GM08714 (cell line): Measurements from ENCODE around the gene CENPA.

ENCODE experiments used
- H3K4me3 ChIP-seq: fragments of 200-500 bp; sonication (Bioruptor generic); 2 replicates; pipeline ENCODE4 v1.5.1; 2014; ENCODE audit warnings: mild to moderate bottlenecking, low read length, inconsistent platforms
- ZNF274 ChIP-seq: IDR thresholded peaks from 2 replicates; pipeline ENCODE4 v1.6.1; 2012; ENCODE audit warnings: mild to moderate bottlenecking, low read depth, low read length

The CENPA gene

DNA sequence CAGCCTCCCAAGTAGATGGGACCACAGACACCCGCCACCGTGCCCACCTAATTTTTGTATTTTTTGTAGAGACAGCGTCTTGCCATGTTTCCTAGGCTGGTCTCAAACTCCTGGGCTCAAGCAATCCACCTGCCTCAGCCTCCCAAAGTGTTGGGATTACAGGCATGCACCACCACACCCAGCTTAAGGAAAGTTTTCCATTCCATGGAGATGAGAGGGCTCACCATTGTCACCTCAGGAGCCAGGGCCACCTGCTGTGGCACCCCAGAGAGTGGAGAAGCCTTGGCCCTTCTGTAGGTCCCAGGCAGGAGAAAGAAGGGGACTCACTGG lies 17.1 kb upstream of the CENPA start:
- no peak overlapping the region for H3K4me3 ChIP-seq
- no peak for TF ChIP-seq ZNF274

DNA sequence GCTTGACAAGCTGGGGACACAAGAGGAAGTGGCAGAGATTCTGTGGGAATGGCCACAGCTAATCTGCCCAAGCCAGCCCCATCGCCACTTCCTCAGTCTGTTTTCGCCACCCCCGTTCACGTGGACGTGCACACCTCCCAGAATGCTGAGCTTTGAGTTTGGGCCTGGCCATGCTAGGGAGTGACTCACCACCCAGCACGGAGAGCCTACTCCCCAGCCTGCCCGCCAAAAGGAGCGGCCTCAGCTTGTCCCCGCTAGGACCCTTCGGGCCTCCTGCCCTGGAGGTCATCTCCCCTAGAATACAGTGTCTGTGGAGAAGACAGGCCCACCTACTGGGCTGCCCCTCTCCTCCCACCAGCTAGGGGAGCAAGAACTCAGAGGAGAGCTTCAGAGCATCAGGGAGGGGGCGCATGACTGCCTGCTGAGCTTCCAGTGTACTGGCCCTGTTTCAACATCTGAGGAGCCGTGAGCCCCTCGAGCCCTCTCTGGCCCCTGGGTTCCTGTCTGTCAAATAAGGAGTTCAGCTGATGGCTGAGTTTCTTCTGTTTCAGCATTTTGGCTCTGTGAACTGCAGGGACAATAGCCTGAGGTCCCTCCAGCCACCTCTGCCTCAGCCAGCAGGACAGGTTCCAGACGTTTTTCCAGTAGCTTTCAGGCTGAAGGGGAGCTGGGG lies 16.6 kb upstream of the CENPA start:
- H3K4me3 ChIP-seq: no peak overlapping the region
- TF ChIP-seq ZNF274: no peak

DNA sequence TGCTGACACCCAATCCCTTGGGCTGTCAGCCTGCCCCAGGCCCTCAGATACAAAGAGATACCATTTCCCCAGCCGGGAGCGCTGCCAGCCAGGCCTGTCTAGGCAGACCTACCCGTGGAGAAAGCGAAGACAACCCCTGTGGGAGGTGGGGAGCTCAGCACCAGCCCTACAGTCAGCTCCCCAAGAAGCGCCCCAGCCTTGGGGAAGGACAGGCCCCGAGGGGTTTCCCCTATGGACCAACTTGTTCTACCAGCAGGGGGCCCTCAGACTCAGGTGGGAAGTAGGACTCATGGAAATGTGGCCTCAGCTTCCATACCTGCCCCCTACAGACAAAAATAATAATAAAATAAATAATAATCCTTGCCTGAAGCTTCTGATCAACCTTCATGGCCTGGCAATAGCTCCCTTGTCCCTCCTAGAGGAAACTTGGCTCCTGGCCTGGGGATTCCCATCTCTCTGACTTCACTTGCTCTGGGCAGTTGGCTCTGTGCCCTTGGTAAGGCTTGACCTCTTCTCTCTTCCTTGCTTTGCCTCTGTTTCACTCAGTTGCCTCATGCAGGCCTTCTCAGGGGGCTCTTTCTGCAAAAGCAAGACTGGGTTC lies 14.8 kb upstream of the CENPA start:
- no peak for TF ChIP-seq ZNF274
- H3K4me3 ChIP-seq: no peak overlapping the region

DNA sequence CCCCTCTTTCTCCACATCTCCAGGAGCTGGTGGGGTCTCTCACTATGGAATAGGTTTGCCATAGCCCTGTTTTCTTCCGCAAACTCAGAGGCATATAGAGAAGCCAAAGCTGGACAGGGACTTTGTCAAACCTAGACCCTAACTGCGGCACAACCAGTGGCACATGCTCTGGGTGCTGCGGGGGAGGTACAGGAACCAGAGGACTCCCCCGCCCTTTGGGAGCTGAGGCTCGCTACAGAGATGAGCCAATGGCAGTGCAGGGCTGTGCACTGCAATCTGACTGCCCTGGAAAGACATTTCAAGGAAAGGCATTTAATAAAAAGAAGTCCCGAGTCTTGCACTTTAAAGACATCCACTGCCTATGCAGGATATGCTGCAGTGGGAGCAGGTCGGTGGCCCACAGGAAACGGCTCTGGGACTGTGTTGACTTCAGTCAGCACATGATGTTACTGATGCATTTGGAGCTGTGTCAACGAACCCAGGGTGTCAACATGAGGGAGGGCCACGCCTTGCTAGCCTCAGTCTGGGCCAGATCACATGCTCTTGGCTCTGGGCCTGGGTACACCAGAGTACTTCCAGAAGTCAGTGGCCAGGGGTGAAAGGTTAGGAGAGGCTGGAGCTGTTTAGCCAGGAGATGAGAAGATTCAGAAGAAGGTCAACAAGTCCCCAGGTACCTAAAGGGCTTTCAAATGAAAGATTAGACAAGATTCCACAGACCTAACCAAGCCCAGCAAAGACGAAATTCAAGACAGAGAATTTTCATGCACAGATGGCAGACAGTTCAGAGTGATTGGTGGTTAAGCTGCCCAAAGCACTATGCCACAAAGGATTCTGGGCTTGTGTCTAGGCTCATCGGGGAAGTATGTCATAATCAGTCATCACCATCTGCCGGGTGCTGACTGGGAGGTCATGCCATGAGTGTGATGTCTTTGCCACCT lies 13.5 kb upstream of the CENPA start:
- no peak overlapping the region for H3K4me3 ChIP-seq
- TF ChIP-seq ZNF274: no peak

DNA sequence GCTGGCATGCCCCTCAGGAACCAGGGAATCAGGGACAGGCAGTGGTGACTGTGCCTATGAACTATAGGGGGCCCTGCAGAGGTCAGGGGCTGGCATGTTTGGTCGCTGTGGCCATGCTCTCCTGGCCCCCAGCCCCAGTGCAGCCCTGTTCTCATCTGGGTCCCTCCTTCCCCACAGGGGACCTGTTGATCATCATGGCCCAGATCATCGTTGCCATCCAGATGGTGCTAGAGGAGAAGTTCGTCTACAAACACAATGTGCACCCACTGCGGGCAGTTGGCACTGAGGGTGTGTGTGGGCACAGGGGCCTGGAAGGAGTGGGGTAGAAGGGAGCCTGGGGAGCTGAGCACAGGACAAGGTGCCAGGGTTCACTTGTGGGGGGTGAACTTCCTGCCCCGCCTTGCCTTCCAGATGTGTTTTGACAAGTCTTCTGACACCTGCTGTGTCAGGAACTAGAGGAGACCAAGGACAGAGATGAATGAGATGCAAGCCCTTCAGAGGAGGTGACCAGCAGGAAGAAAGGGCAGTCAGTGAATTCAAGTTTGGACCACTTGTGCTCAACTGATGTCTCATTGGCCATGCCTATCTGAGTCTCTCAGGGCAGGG lies 9.6 kb upstream of the CENPA start:
- no peak for TF ChIP-seq ZNF274
- H3K4me3 ChIP-seq: no peak overlapping the region

DNA sequence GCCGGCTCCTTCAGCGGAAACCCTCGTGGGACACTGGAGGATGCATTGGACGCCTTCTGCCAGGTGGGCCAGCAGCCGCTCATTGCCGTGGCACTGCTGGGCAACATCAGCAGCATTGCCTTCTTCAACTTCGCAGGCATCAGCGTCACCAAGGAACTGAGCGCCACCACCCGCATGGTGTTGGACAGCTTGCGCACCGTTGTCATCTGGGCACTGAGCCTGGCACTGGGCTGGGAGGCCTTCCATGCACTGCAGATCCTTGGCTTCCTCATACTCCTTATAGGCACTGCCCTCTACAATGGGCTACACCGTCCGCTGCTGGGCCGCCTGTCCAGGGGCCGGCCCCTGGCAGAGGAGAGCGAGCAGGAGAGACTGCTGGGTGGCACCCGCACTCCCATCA lies 7.8 kb upstream of the CENPA start:
- no peak for TF ChIP-seq ZNF274
- no peak overlapping the region for H3K4me3 ChIP-seq

DNA sequence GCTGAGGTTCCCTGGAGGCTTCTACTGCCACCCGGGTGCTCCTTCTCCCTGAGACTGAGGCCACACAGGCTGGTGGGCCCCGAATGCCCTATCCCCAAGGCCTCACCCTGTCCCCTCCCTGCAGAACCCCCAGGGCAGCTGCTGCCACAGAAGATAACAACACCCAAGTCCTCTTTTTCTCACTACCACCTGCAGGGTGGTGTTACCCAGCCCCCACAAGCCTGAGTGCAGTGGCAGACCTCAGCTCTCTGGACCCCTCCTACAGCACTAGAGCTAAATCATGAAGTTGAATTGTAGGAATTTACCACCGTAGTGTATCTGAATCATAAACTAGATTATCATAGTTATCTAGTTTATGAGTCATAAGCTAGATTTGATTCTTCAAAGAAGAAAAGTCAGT lies 7.3 kb upstream of the CENPA start:
- H3K4me3 ChIP-seq: no peak overlapping the region
- no peak for TF ChIP-seq ZNF274

DNA sequence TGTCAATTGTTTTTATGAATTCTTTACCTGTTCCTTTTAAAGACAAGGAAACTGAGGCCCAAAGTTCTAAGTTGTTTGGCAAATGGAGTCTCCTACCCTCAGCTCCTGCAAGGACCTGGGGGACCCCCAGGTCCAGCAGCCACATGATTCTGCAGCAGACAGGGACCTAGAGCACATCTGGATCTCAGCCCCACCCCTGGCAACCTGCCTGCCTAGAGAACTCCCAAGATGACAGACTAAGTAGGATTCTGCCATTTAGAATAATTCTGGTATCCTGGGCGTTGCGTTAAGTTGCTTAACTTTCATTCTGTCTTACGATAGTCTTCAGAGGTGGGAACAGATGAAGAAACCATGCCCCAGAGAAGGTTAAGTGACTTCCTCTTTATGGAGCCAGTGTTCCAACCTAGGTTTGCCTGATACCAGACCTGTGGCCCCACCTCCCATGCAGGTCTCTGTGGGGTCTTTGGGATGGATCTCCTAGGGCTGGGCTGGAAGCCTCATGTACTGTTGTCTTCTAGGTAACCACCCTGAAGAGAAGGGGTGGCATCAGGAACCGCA lies 5.6 kb upstream of the CENPA start:
- TF ChIP-seq ZNF274: no peak
- no peak overlapping the region for H3K4me3 ChIP-seq

DNA sequence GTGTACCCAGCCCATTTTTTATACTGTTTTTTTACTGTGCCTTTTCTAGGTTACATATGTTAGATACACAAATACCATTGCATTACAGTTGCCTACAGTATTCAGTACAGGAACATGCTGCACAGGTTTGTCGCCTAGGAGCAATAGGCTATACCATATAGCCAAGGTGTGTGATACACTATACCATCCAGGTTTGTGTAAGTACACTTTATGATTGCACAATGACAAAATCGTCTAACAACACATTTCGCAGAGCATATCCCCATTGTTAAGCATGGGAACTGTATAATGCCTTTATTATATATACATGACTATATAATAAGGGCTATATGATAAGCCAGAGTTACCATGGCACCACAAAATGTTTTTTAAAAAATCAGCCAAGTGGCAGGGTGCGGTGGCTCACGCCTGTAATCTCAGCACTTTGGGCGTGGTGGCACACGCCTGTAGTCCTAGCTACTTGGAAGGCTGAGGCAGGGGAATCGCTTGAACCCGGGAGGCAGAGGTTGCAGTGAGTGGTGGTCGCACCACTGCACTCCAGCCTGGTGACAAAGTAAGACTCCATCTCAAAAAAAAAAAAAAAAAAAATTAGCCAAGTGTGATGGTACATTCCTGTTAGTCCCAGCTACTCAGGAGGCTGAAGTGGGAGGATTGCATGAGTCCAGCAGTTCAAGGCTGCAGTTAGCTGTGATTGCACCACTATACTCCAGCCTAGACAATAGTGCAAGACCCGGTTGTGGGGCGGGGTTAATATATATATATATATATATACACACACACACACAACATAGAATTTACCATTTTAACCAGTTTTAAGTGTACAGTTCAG lies 2.8 kb upstream of the CENPA start:
- TF ChIP-seq ZNF274: no peak
- no peak overlapping the region for H3K4me3 ChIP-seq

DNA sequence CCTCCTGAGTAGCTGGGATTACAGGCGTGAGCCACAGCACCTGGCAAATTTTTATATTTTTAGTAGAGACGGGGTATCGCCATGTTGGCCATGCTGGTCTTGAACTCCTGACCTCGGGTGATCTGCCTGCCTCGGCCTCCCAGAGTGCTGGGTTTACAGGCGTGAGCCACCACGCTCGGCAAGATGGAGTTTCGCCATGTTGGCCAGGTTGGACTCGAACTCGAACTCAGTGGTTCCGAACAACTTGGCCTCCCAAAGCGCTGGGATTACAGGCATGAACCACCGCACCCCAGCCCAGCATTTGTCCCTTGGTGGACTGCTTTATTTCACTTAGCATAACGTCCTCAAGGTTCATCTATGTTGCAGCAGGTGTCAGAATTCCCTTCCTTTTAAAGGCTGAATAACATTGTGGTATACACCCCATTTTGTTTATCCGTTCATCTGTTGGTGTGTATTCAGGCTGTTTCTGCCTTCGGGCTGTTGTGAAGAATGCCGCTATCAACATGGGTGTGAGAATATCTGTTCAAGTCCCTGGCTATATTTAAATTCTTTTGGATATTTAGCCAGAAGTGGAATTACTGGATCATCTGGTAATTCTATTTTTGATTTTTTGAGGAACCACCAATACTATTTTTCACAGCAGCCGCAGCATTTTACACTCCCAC lies 1.2 kb upstream of the CENPA start:
- H3K4me3 ChIP-seq: no peak overlapping the region
- no peak for TF ChIP-seq ZNF274

DNA sequence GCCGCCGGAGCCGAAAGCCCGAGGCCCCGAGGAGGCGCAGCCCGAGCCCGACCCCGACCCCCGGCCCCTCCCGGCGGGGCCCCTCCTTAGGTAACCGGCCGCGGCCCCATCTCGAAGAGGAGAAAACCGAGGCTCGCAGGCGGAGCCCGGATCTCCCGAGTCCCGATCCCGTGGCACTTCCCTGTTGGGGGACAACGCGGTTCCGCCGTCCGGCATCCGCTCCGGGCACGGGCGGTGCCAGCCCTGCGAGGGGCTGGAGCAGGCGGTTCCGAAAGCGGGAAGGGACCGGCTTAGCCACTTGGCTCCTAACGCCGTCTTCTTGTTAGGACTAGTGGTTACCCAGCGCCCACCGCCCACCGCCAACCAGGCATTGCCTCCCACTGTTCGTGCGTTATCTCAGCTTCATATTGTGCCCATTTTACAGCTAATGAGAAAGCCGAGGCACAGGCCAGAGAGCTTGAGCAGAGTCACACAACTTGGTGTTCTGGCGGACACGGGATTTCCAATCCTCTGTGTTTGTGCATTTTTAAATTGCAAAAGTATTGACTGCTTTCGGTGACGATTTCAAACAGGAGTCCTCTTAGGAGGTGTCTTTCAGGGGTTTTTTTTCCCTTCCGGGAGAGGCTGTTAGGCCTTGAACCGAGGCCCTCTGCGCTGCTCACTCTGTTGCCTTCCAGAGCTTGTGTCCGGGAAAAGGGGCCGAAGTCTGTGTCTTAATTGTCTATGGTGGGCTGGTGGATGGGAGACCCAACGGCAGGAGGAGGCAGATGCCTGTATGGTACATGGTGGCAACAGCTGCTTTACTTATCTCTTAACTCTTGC lies 562 bp downstream of the CENPA start:
- H3K4me3 ChIP-seq: peak overlapping the region; percentile 94
- TF ChIP-seq ZNF274: no peak

DNA sequence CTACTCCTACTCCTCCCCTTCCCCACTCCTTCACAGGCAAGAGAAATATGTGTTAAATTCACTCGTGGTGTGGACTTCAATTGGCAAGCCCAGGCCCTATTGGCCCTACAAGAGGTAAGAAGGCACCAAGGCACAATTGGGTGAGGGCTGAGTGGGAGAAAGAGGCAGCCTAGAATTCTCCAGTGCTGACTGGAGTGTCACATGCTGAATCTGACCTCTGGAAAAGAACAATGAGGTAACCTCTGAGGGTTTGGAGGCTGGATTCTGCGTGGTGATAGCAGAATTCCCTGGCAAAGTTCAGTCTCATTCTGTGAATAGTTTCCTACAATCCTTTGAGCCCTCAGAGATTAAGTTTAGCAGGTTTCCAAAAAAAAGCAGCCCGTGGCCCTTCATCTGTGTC lies 6.9 kb downstream of the CENPA start:
- TF ChIP-seq ZNF274: no peak
- no peak overlapping the region for H3K4me3 ChIP-seq
